SU-DHL-6 (cell line): ENCODE results near the gene GRIK5.

Experiments
- EZH2phosphoT487 ChIP-seq: fragments of 200-600 bp; sonication (generic), shearing (Covaris generic); conservative IDR thresholded peaks from 2 replicates; pipeline ENCODE4 v1.6.1; 2018; ENCODE audit warnings: mild to moderate bottlenecking, antibody characterized with exemption, low read length, moderate library complexity, mixed read lengths
- TF ChIP-seq, protein P1 (sequence below): fragments of 200-600 bp; sonication (generic); IDR thresholded peaks from one replicate; pipeline ENCODE4 v1.5.1; 2017; ENCODE audit warnings: antibody characterized with exemption, mild to moderate bottlenecking, low read length, moderate library complexity; ENCODE audit not compliant: insufficient read depth, poor library complexity, severe bottlenecking

DNA sequence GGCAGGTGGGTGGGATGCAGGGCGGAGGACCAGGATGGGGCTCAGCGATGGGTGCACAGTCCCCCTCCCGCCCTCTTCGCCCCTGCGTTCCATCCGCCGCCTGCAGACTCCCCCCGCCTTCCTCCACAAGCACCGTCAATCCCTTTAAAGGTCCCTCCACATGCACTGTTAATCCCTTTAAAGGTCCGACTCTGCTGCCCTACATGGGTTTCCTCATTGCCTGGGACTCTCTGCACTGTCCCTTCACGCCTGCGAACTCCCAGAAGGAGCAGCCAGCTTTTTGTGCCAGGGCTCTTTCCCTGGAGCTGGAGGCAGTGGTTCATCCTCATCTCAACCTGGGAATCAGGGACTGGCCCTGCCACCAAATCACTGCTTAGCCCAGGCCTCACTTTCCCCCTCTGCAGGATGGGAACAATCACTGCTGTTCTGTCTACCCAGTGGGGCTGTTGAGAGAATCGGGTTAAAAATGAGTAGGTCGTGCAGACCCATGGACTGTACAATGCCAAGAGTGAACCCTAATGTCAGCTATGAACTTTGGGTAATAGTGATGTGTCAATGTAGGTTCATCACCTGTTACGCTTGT, 26.3 kb upstream of the GRIK5 start:
- TF ChIP-seq, protein P1, sequence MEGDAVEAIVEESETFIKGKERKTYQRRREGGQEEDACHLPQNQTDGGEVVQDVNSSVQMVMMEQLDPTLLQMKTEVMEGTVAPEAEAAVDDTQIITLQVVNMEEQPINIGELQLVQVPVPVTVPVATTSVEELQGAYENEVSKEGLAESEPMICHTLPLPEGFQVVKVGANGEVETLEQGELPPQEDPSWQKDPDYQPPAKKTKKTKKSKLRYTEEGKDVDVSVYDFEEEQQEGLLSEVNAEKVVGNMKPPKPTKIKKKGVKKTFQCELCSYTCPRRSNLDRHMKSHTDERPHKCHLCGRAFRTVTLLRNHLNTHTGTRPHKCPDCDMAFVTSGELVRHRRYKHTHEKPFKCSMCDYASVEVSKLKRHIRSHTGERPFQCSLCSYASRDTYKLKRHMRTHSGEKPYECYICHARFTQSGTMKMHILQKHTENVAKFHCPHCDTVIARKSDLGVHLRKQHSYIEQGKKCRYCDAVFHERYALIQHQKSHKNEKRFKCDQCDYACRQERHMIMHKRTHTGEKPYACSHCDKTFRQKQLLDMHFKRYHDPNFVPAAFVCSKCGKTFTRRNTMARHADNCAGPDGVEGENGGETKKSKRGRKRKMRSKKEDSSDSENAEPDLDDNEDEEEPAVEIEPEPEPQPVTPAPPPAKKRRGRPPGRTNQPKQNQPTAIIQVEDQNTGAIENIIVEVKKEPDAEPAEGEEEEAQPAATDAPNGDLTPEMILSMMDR: no peak
- no peak for TF ChIP-seq EZH2phosphoT487
